Fibroblast of skin of right quadriceps (primary cell): Measurements from ENCODE around the gene WWOX.
A peak's percentile ranks its signal among the peaks of the same experiment; 100 is the strongest.

Experiments used
- DNase-seq: peaks from one replicate; pipeline ENCODE4 v3.0.0-alpha.2; 2013

Gene WWOX

GRCh38 chr16:78633551-78633950, 534.1 kb downstream of the WWOX start:
- no peak for DNase-seq

DNA sequence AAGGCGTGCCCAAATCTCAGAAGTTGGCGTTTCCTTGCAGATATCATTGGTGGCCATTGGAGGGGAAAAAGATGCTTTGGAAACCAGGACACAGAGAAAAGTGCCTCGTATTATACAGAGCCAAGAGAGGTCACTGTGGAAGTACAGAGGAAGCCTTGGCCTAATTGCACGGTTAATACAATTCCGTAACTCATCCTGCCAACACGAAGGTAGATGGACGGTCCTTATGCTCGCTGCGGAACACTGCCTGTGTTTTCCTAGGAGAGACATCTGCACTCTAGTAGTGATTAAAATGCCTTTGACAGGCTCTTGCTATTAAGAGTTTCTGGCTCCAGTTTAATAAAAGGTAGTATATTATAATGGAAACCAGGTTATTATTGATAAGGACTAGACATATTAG, 536.4 kb downstream of the WWOX start:
- DNase-seq = no peak

GRCh38 chr16:78638371-78638770, 538.9 kb downstream of the WWOX start:
- DNase-seq = no peak

- no peak for DNase-seq
These were observed 540.3 kb downstream of the WWOX start for GRCh38 chr16:78639775-78640174.

- no peak for DNase-seq
These were observed 541.4 kb downstream of the WWOX start for GRCh38 chr16:78640886-78641285.

- DNase-seq = no peak
These were observed 542.0 kb downstream of the WWOX start for GRCh38 chr16:78641433-78641832.

DNA sequence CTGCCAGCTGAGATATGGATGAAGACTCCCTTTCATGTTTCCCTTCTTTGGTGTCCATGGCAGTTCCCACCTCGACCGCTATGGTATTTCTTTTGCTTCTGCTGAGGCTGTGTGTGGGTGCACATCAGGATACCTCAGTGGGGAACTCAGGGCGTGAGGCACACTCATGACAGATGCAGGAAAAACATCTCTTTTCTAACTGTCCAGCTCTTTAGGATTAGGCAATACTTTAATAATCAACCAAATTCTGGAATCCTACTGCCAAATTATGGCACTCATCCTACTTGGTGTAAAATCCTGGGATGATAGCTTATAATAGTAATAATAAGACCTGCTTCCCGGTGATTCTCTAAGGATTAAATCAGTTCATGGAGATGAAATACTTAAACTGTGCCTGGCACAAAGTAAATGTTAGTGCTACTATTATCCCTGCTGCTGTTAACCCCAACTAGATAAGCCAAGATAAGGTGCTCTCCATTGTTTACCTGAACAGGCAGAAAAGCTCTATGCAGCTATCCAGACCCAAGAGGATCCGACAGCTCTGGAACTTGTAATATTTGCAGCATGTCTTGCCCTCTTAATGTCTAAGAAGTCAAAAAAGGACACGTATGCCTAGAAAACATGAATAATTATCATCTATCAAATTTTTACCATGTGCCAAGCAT, 543.3 kb downstream of the WWOX start:
- DNase-seq = no peak

DNA sequence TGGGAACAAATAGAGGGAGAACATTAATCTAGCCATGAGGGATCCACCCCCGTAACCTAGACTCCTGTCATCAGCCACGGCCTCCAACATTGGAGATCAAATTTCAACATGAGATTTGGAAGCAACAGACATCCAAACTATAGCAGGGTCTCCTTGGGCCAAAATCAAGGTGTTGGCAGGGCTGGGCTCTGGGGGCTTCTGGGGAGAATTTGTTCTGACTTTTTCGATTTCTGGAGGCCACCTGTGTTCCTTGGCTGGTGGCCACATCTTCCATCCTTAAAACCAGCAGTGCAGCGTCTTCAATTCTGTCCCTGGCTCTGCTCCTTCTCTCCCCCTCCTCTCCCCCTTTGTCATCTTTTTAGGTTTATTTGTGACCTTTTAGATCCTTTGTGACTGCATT, 546.2 kb downstream of the WWOX start:
- no peak for DNase-seq

GRCh38 chr16:78647019-78647418, 547.6 kb downstream of the WWOX start:
- no peak for DNase-seq

- no peak for DNase-seq
These were observed 548.0 kb downstream of the WWOX start for GRCh38 chr16:78647491-78647890.

DNA sequence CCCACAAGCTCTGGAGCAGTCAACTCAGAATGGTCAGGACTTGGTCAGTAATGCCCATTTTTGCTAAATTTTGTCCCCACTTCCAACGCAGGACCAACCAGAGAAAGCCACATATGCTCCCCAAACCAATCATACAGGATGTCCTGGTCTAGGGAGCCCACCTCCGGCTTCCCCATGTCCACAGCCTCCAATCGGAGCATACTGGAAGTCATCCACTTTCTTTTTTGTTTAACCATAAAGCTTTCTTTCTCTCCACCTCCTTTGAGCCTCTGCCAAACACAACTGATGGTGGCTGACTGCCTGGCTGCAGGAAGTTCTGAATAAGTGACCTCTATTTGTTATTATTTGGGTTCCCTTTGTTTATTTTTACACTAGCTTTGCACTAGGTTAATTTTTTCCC, 549.1 kb downstream of the WWOX start:
- no peak for DNase-seq

DNA sequence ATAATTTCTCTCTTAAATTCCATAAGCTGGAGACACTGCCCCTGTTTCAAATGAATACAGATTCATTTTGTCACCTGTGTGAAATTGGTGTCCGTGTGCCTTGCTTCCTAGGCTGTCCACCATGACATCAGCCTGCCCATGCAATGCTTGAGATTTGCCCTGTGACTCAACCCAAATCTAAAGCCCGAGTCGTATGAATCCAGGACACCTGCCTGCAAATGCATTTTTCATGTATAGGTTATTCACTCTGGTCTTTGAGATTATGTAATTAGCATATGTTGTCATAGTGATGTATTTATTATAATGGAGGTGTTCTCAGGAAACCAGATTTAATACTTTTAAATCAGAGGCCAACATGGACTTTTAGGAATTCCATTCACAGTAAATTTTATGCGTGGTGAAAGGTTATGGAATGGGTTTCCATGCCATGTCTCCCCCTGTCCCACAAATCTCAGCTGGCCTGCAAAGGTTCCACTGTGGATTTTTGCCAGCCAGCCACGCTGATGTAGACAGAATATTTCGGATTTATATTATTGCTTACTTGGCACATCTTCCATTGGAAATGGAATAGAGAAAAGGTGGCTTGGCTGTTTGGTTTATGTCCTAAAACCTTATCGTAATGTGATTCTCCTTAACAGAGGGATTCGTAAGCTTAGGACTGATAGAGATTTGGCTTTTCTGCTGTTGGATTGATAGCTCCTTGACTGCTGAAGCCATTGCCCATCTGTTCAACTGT, 551.1 kb downstream of the WWOX start:
- no peak for DNase-seq

- no peak for DNase-seq
These were observed 555.5 kb downstream of the WWOX start for GRCh38 chr16:78654929-78655328.

DNA sequence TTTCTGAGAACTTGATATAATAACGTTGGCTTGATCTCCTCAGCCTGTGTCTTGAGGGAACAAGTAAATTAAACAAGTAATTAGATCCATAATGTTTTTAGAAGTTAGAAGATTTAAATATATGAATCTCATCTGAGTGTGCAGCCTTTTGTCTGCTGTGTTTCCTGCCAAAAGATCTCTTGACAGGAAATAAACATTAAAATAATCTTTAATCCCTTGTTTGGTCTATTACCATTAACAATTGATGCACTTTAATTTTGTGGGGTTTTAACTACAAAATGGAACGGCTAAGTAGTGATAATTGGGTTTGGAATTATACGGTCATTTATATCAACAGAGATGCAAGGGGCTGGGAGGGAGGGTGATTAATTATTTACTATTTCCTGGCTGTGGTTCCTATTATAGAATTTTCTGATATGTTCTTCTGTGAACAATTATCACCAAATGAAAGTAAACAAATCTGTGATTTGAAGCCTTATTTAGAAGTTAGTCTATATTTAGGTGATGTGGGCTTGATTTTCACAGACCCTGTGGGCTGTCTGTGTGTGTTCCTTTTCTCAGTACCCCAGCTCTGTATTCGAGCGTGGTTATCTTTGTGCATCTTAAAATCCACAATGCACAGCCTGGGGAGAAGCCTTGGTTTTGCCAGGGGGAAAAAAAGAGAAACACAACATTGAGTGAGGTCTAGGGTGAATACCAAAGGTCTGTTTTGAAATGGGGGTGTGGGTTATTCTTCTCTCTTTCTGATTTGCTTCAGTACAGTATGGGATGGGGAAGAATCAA, 556.1 kb downstream of the WWOX start:
- DNase-seq = no peak

DNA sequence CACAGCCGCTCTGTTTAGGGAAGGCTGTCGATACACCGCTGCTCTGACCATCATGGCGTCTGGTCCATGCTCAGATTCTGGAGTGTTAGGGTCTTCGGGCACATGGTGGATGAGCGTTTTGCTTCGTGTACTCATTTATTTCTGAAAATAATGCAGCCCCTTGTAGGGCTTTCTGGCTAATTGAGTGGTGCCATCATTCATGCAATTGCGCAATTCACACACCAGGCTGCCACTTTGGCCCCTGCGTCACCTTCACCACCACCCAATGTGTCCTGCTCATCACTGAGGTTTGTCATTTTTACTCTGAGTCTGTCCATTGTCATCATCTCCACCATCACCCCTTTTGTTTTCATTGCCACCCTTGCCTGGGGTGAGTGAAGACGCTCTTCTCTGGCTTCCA, 557.4 kb downstream of the WWOX start:
- no peak for DNase-seq

DNA sequence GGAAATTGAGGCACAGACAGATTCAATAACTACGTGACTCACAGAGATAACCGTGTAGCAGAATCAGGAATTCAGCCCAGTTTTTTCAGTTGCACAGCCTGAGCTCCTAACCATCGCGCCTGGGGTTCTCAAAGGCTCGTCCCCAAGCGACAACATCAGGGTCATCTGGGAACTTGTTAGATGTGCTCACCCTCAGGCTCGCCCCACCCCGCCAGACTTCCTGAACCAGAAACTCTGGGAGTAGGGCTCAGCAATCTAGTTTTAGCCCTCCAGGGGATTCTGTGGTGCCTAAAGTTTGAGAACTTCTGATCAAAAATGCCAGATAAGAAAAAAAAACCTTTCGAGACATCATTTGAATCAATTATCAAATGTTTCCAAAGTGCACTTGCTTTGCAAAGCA, 559.8 kb downstream of the WWOX start:
- no peak for DNase-seq

DNA sequence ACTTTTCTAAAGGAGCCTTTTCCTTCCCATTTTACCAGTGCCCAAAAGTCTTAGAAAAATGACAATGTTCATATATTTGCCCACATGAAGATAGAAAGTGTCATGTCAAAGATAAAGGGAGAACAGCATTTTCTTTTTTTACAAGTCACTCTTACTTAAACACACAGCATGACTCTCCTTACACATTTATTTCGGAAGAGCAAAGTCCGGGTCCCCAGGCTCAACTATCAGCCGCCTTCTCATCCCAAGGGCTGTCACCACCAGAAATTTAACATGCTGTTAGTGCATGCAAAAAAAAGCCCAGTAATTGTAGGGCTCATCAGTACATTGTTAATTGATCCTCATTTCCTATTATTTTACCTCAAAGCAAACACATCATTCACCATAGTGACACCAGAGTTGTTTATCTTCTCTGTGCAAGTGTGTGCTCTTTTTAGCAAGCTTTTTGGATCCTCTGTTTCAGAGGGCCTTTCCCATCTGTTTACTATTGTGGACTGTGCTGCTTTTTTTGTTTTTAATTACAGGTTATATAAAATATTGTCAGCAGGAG, 560.3 kb downstream of the WWOX start:
- DNase-seq = no peak

DNA sequence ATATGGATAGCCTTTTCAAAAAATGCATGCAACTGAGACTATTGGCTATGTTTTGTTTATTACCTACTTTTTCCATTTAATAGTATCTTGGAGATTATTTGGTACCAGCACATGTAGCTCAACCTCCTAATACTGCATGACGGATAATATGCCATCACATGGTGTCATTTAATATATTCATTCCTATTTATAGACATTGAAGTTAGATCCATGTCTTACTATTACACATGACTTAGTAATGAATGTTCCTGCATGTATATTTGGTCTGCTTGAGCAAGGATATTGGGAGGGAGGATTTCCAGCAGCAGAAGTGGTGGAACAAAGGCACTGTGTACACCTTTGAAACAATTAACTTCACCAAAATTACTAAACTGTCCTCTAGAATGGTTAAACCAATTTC, 561.3 kb downstream of the WWOX start:
- DNase-seq = no peak

GRCh38 chr16:78663690-78664089, 564.2 kb downstream of the WWOX start:
- no peak for DNase-seq

DNA sequence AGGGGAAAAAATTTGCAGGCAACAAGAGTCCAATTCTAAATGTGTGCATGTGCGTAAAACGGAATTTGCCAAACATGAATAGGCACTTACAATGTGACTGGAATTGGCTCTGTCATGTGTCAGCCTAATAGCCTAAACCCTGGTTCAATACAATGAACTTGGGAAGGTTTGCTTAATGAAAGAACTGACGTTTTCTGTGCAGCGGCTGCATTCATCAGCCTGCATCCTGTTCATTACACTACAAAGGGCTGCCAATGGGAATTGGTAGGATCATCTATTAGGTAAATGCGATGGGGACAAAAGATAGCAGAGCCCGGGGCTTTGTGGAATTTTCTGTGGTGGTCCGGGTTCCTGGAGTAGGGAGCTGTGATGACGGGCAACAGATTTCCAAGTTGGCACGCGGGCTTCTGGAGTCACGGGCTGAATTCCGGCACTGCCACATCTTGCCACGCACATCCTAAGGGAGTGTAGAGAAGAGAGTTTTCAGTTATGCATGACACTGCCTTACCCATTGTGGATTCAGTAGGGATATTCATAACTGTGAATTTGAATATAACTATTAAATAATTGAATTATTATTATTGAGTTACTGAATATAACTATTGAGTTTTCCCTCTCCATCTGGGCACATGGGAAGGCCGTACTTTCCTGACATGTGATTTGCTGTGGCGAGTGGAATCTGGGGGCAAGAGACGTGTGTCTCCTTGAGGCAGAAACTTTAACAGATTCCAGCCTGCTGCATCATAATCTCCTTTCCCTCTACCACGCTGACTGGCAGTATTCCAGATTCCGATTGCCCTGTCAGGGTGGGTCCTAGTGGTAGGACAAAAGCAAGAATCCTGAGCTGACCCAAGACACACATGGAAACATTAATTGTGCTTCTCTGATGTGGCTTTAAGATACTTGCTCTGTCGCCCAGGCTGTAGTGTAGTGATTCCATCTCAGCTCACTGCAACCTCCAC, 565.6 kb downstream of the WWOX start:
- DNase-seq = peak; percentile 55

- no peak for DNase-seq
These were observed 566.9 kb downstream of the WWOX start for GRCh38 chr16:78666318-78666717.

DNA sequence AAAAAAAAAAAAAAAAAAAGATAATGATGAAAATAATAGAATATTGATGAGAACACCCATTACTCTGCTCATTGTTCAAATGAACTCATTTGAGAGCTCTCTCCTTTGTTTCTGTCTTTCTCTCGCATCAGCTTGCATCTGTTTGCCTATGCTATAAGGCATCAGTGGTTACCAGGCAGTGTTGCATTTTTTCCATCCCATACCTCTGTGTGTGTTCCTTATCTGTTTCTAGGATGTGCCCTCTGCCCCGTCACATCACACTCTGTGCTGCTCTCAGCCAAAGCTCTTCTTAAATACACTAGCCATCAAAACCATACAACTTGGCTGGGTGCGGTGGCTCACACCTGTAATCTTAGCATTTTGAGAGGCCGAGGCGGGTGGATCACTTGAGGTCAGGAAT, 568.2 kb downstream of the WWOX start:
- no peak for DNase-seq

DNA sequence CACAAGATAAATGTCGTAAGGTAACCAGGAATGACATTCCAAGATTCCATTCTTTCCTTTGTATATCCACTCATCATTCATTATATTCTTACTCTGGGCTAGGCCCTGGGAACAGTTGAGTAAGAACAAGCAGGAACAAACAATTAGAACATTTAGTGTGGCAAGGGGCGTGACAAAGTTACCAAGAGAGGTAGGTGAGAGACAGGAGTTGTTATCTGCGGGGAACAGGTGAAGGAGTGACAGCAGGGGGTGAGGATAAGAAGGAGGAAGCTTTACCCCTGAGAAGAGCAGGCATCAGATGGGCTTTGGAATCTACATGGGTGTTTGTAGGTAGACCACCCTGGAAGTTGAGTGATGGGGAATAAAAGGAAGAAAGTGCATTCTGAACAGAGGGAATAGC, 568.9 kb downstream of the WWOX start:
- DNase-seq = no peak
